HG03442 (cell line): ENCODE data around the gene RYK.
"Not testable (repeated sequence)": the region's sequence is repeated elsewhere in the genome, so short reads cannot be mapped to it uniquely, and the experiment has no call there.

Experiments
- ATAC-seq: cut with Tn5 transposase; IDR thresholded peaks from one replicate; pipeline ENCODE4 v1.9.1; 2021; ENCODE audit warnings: mild to moderate bottlenecking, moderate library complexity; ENCODE audit not compliant: unreplicated experiment

Gene RYK

DNA sequence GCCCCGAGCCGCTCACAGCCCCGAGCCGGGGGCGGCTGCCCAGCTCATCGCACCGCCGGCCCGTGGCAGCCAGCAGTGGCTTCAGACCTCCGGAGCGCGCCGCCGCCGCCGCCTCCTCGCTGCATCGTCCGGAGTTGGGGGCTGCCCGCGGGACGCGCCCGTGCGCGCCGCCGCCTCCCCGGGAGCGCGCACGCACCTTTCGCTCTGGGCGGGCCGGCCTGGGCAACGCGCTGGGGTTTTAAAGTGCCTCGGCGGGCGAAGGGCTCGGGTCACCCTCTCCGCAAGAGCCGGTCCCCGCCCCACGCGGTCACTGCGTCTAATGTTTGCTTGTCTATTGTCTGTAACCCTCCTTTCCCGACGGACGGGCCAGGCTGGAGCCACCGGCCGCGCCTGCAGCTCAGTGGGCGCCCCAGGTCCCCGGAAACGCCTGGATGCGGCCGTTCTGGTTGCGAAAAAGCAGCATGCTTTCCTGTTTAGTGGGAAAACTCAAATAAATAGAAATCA lies at the start of gene RYK:
Gene RYK, minus strand, starts transcription at position 143 of the 504 bp plus-strand sequence. CDS start 205 bp downstream, outside the sequence.
- ATAC-seq: peak; percentile 79

DNA sequence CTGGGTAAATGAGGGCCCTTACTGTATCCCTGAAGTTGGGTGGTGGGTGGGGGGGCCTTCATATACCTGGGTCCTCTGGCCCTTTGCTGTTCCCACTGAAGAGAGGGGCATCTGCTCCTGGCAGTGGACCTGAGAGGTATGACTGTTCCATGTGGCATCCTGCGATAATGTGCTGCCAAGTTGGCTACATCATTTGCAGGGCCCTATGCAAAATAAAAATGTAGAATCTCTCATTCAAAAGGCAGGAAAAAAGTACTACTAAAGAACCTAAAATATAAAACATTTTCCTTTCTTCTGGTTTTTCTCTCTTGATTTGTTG lies 49.2 kb upstream of the RYK start:
- no peak for ATAC-seq

DNA sequence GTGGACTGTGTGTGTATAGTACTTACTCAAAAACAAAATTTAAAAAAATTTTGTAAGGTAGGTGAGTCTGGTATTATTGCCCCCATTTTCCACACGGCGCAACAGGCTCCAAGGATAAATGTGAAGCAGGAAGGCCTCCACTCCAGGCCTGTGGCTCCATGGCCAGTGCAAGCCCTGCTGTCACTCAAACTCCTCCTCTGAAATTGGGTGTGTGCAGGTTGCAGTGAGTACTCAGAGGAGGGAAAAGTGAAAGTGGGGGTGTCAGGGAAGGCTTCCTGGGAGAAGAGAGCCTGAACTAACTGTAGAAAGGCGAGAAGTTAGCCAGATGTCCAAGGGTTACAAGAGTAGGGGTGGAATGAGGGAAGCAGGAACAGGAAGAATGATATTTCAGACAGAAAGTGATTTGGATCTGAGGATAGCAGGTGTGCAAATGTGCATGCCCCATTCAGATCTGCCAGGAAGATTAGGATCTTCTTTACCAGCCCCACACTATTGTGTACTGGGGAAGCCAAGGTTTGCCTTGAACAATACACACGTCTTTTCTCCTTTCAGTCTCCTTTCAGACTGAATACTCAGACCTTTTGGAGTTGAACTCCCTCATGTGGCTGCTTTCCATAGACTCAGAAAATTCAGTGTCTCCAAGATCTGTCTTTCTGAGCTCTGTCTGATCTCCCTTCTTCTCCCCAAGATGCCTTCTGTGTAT lies 48.7 kb upstream of the RYK start:
- ATAC-seq: no peak

DNA sequence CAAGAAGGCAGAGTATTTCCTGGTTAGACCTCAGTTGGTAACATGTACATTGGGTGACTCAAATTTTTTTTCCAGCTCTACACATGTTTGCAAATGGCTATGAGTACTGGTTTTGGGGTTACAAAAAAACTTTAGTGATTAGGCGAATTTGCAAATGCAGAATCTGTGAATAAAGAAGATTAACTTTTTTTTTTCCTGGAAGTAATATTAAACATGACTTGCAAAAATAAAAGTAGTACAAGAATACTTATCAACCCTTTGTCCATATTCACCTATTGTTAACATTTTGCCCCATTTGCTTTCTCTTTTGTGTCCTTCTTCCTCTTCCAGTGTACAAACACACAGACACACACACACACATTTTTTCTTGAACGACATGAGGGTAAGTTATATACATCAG lies 47.6 kb upstream of the RYK start:
- no peak for ATAC-seq

DNA sequence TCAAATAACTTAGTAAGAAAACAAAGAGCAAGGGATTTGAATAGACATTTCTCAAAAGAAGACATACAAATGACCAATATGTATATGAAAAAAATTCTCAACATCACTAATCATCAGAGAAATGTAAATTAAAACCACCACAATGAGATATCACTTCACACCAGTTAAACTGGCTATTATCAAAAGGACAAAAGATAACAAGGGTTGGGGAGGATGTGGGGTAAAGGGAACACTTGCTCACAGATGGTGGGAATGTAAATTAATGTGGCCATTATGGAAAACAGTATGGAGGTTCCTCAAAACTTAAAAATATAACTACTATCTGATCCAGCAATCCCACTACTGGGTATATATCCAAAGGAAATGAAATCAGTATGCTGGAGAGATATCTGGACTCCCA lies 46.0 kb upstream of the RYK start:
- no peak for ATAC-seq

DNA sequence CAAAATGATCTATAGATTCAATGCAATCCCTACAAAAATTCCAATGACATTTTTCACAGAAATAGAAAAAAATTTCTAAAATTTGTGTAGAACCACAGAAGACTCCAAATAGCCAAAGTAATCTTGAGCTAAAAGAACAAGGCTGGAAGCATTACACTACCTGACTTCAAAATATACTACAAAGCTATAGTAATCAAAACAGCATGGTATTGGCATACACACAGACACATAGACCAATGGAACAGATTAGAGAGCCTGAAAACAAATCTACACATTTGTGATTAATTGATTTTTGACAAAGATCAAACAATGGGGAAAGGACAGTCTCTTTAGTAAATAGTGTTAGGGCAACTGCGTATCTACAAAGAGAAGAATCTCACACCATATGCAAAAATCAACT lies 45.3 kb upstream of the RYK start:
- no peak for ATAC-seq

DNA sequence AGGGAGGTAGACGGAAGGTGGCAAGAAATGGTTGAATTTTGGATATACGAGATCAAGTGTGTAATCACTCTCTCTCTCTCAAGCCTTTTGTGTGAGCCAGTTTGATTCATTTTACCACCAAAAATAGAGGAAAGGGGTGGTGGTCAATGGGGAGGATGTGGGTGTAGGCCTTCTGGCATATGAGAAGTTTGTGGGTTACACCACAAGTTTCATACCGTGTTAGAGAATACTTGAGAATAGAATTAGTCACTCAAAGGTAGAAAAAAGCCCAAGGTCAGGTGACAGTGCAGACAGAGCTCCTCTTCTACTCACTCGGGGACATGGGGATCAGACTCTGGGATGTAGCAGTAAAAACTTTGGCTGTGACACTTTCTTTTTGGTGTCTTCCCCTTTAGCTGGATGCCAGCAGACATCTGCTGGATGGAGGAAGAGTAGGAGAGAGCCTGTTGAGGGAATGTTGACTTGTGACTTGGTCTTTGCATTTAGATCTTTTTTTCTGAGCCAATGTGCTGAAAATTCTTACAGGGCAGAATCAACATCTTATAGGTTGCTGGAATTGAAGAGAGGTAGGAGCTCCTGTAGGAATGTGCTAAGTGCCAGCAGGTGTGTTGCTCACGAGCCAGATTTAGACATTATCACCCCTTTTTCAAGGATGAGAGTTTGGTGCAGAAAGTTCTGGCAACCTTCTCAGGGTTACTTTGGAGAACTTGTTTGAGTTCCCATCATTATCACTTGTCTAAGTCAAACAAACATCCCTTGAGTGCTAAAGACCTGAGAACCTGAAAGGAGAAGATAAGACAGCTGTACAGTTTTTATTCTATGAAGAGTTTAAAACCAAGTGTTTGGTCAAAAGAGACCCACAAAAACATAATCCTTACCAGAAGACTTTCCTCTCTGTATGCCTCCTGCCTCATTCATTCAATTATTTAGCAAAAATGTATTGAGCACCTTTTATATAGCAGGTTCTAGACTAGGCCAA lies 43.9 kb upstream of the RYK start:
- ATAC-seq: peak; percentile 100

DNA sequence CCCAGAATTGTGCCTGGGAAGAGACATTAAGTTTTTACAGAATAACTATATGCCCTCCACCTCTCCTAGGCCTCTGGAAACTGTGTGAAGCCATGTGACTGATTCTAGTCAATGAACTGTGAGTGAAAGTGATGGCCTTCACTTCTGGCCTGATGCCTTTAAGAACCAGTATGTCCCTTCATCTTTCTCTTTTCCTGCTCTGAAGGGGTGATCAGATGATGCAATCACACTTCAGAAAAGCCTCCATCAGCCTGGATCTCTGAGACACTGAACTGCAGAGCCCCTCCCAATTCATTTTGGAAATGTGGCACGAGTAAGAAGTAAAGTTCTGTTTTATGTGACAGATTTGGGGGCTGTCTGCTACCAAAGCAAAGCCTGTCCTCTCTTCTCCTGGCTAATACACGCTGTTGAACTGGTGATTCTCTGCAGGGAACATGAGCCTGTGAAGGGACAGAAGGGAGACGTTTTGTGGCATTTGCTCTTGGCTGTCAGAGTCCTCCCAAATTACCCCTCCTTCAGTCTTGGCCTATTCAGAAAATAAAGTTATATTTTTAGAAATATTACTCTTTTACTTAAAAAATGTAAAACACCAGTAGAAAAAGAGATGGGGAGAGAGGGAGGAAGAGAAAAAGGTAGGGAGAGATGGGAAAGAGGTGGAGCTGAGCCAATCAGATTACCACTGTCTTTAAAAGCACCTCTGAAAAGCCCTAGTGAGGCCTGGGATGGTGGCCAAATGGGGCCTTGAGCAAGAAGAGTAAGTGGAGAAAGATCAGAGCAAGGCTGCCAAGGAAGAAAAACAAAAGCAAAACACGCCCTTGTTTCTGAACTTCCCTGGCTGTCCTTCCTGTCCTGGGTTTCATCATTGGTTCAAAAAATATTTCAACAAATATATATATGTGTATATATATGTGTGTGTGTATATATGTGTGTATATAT lies 40.9 kb upstream of the RYK start:
- ATAC-seq: no peak

DNA sequence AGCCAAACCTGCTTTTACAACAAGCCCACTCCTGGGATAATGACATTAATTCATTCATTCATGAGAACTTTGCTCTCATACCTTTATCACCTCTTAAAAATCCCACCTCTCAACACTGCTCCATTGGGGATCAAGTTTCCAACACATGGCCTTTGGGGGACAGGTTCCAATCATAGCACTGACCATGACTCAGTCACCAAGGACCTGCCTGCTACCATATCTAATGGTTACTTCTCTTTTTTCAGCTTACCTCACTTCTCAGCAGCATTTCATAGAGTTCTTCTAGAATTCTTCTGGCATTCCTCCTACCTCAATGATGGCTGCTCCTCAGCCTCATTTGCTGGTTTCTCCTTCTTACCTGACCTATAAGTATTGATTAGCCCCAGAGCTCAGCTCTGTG lies 36.9 kb upstream of the RYK start:
- ATAC-seq: no peak

DNA sequence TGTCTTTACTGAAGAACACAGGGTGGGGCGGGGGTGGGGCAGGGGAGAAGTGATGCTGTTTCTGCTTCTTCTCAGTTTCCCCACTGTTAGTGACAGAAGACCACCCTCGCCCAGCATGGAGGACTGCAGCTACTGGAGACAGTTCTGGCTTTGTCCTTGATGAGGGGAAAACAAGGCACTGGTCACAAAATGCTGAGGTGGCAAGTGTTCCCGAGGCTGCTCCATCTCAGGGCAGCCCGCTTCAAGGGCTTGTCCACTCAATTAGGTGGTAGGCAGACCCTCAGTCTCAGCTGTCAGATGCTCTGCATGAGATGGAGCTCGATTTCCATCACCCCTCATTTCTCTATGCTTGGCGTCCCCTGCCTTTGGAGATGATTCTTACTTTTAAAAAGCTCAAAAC lies 33.8 kb upstream of the RYK start:
- no peak for ATAC-seq

DNA sequence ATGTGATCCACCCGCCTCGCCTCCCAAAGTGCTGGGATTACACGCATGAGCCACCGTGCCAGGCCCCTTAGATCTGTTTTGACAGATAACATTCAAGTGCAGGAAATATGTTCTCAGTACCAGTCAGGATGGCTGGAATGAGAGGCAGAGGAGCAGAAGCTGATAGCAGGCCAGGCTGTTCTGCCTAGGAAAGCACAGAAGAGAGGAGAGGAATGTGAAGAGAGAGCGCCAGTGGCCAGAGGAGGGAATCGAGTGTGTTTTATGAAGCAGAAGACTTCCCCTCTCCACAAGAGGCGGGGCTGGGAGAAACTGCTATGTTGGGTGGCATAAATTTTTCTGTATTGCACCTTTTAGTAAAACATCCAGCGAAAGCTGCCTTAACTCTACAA lies 32.0 kb upstream of the RYK start:
- ATAC-seq: no peak

DNA sequence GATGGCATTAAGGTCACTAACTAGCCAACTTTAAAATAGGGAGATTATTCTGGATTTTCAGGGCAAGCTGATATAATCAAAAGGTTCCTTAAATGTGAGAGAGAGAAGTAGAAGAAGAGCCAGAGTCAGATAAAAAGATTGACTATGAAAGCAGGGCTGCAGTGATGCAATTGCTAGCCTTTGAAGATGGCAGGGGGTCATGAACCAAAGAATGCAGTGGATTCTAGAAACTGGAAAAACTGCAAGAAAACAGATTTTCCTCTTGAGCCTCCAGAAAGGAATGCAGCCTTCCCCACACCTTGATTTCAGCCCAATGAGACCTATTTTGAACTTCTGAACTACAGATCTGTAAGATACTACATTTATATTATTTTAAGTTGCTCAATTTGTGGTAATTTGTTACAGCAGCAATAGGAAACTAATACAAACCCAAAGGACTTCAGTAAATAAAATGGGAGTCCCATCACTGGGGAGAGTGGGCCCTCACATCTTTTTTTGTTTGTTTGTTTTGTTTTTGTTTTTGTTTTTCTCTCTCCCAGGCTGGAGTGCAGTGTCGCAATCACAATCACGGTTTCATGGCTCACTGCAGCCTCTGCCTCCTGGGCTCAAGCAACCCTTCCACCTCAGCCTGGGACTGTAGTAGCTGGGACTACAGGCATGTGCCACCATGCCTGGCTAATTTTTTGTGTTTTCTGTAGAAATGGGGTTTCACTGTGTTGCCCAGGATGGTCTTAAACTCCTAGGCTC lies 31.4 kb upstream of the RYK start:
- ATAC-seq: no peak

DNA sequence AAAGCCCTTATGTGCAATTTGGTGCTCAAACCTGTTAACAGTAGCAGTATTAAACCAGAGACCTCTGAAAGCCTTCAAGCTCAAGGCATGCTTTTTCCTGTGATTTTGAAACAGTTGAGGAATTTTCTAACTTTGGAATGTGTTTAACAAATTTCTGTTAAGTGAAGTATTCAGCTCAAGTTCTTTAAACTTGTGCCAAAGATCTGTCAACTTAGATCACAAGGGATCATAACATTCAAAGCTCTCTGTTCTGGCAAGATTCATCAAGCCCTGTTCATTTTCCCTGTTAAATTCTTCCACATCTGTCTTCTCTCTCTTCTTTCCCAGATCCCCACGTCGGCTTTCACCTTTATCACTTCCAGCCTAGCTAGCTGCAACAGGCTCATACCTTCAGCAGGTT lies 28.8 kb upstream of the RYK start:
- ATAC-seq: no peak

DNA sequence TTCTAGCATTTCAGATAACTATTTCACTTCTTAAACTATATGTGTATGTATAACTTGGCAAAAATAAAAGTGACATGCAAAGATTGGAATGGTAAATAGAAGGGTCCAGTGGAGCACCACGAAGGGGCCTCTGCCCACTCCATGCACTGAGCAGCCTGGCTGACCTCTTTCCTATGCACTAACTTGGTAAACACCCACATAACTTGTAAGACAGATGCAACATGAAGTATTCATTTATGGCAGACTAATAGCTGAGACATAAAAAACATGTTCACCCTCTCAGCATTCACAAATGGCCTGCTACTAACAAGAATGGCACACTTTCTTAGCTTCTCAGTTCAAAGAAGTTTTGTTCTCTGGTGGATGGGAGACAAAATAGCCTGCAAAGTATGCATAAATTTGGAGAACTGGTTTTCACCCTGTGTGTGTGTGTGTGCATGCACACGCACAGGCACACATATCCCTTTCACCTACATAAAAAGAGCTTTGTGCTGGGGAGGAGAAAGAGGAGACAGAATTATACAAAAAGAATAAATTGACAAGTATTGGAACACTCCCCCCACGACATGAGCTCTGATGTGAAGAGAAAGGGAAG lies 26.5 kb upstream of the RYK start:
- no peak for ATAC-seq

DNA sequence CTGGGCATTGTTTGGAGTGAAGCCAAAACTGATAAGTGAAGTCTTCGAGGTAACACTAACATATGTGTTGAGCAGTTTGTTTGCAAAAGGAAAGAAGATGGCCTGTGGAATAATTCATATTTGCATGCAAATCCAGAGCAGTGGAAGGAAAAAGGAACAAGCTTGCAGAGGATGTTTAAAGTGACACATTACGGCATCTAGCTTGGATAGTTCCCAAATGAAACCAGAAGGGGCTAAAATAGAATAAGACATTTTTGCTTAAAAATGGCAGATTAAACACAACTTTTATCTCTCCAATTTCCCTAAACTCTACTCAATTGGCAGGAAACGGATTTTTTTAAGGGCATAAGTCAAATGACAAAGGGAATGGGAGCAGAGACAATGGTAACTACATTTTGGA lies 25.4 kb upstream of the RYK start:
- no peak for ATAC-seq

DNA sequence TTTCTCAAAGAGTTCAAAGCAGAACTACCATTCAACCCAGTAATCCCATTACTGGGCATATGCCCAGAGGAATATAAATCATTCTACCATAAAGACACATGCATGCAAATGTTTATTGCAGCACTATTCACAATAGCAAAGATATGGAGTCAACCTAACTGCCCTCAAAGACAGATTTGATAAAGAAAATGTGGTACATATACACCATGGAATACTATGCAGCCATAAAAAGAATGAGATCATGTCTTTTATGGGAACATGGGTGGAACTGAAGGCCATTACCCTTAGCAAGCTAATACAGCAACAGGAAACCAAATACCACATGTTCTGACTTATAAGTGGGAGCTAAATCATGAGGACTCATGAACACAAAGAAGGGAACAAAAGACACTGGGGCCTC lies 24.5 kb upstream of the RYK start:
- ATAC-seq: not testable (repeated sequence)

DNA sequence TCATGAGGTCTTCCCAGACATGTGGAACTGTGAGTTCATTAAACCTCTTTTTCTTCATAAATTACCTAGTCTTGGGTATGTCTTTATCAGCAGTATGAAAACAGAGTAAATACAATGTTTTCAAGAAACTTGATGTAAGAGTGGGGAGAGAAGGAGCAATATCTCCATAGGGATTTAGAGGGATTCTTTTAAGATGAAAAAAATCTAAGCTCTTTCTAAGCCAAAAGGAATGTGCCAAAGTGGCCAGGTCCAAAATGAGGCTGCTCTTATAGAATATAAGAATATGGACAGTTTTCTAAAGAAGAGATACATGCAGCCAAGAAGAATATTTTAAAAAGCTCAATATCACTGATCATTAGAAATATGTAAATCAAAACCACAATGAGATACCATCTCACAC lies 23.9 kb upstream of the RYK start:
- ATAC-seq: no peak

DNA sequence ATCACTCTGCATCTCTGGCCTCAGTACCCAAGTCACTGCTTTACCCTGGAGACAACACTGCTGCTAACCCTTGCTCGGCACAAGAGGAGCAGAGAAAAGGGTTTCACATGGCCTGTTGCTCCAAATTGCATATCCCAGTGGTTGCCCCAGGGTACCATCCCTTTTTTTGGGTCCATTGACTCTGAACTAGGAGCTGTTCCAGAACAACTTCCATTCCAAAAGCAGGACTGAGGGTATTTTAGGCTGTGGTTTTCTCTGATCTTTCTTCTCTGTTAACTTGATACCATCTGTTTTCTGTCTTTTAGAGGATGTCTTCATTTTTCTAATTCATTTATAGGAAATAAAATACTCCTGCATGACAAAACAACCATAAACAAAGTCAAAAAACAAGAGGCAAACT lies 17.3 kb upstream of the RYK start:
- no peak for ATAC-seq

DNA sequence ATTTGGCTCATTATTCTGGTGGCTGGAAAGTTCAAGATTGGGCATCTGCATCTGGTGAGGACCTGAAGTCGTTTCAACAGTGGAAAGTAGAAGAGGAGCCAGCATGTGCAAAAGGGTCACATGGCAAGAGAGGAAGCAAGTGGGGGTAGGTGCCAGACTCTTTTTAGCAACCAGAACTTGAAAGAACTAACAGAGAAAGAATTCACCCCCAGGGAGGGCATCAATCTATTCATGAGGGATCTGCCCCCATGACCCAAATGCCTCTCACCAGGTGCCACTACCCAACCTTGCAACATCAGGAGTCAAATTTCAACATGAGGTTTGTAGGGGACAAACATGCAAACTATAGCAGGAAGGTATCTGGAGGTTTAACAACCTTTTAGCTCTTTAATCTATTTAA lies 10.3 kb upstream of the RYK start:
- no peak for ATAC-seq

DNA sequence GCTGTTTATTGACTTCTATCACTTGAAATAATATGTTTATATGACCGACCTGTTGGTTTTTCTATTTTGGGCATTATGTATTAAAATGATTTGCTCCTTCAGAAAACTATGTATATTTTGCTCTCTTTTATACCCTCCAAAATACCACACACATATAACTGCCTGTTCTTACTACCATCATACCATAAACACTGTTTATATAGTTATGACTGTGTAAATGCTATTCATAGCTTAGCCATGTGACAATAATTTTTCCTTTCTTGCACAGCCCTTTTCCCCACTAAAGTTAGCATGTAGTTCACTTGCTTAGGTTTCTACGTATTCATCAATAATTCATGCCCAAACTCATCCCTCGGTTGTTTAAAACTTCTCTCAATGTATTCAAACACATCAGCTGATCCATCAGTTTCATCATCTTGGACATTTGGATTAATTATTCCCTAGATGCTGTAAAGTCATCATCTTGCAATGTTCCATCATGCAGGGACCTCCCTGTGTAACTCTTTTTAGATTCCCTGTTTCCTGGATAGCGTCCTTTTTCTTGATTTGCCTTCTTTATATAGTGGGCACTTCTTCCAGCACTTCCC lies 8.2 kb upstream of the RYK start:
- no peak for ATAC-seq
